Skin of body (tissue), 2 donors: Measurements from ENCODE around the gene MDGA2. TPM values are rescaled to one million over a fixed set of nuclear protein-coding genes. Genes with fewer than 3 reads are reported as not detected.
A peak's percentile ranks its signal among the peaks of the same experiment; 100 is the strongest.

Experiments used
- DNase-seq: peaks from one replicate; lab custom pipeline; 2025; lab: John Stamatoyannopoulos, UW
- total RNA-seq: library from RNA; depleted of rRNA; stranded (reverse); fragments of >200 nt; gene quantifications from one replicate; pipeline ENCODE4 v1.2.3, GENCODE V29; 2014

Gene MDGA2
- total RNA-seq, 1 donor from 2014 or later, result 0.89 TPM

GRCh38 chr14:47490766-47491165, 184.6 kb downstream of the MDGA2 start:
- DNase-seq, result no peak

DNA sequence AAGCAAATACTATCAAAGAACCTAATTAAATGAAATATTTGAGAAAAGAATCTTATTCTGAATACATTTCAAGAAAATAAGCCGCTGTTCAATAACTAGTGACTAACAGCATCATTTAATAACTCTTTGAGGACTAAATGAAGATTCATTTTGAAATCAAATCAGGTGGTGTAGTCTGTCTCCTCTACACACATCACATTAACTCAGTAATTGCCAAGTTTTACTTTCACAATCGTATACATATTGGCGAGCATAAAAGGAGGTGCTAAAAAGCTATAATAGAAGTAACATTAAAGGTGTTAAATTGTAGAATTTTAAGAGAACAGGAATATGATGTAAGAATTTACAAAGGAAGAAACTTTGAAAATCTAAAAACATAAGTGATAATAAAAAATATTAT, 185.1 kb downstream of the MDGA2 start:
- DNase-seq, result no peak

DNA sequence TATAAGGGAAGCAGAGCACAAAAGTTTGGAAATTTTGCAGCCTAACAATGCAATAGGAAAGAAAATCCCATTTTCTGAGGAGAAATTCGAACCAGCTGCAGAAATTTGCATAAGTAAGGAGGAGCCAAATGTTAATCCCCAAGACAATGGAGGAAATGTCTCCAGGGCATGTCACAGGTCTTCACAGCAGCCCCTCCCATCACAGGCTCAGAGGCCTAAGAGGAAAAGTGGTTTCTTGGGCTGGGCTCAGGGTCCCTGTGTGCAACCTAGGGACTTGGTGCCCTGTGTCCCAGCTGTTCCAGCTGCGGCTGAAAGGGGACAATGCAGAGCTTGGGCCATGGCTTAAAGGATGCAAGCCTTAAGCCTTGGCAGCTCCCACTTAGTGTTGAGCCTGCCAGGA, 190.0 kb downstream of the MDGA2 start:
- DNase-seq, result no peak

DNA sequence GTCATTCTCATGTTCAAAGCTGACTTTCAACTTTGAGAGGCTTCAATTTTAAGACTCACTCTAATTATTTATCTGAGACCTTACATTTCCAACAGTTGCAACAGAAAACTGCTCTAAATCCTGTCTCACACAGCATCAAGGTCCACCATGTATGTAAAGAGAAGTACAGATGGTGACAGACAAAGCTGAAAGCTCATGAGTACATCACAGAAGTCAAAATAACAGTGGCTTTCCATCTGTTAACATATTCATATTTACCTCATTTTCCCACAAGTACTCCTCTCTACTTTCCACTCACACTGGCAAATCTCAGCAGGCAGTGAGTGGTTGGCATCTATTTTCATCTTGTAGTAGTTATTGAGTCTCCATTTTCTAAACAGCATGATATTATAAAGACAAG, 192.0 kb downstream of the MDGA2 start:
- DNase-seq, result no peak

DNA sequence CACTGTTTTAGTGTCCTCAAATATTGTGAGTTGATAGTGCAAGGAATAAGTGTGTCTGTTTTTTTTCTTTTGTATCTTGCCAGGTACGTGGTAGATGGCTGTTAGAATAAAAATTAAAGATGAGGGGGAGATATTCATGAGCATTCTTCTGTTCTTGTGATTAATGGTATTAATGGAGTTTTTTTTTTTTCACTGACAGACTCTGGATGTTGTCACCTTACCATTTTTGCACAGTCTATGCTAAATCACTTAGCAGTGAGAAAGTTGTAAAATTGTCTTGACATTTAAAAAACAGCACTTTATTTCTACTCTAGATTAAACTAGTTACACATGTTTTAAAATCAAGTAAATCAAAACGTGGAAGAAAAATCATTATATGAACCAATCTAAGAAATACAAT, 204.3 kb downstream of the MDGA2 start:
- no peak for DNase-seq

DNA sequence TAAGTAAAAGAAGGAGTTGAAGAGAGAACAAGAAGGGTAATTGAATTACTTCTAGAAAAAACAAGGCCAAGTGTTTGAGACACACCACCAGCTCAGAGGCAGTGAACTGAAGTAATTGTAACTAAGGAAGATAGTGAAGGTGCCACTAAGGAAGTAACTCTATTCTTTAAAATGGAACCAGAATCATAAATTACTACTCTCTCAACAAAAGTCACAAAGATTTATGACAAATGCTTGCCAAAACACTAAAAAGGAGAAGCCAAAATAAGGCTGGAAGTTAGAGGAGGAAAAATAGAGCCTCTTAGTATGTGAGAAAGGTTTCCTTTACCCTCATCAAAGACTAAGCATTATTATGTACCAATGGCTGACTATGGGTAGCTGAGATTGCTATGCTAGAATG, 208.5 kb downstream of the MDGA2 start:
- DNase-seq, result no peak

- no peak for DNase-seq
Measured at GRCh38 chr14:47454025-47454424, 221.4 kb downstream of the MDGA2 start.

GRCh38 chr14:47447076-47447475, 228.3 kb downstream of the MDGA2 start:
- DNase-seq, result no peak

DNA sequence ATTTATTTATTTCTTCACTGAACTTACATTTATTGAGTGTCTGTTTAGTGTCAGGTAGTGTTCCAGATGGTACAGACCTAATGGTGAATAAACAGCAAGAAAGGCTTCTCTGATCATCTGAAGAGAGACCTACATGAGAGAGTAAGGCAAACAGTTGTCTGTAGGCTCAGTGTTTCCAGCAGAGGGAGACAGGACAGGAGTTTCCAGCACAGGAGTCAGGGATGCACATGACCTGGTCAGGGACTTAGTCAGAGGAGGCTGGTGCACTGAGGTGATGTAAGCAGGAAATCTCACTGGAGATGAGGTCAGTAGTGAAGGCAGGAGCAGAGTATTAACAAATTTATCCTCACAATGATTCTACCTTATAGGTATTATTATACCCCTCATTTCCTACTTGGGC, 233.2 kb downstream of the MDGA2 start:
- no peak for DNase-seq

DNA sequence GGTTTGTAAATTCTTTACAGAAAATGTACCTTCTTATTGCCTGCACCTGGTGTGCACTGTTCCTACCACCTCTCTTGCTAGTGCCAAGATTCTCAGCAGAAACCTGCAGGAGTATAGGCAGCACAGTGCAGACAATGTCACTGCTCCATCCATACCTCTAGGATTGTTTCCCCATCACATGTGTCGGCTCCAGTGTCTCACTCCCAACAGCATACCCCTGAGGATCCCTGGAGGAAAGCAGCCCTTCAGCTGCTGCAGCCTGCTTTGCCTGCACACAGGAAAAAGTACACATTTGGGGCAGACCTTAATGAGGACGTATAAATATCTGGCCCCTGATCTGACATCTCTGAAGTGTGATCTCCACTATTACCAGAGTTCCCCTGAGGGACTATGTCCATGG, 235.5 kb downstream of the MDGA2 start:
- DNase-seq, result no peak

DNA sequence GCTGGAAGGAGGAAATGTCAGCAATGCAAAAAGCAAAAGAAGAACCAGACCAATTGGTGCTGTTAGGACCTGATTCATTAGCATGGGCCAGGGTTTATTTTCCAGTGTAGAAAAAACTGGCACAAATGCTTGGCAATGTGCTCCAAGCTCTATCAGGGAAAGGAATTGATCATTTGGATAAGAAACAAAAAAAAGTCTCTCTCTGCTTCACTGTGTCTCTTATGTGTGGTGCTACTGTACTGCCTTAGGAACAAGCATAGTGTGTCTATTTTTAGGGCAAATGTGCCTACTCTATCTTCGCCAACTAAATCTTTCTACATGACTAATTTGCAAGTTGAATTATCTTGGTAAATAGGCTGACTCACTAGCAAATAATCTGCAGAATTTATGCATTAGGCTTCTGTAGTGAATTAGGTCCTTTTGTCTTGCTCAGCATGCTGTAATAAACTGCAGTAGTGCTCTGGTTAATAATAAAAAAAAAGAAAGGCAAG, 236.7 kb downstream of the MDGA2 start:
- peak; percentile 40 for DNase-seq

GRCh38 chr14:47435331-47435965, 240.0 kb downstream of the MDGA2 start:
- no peak for DNase-seq

DNA sequence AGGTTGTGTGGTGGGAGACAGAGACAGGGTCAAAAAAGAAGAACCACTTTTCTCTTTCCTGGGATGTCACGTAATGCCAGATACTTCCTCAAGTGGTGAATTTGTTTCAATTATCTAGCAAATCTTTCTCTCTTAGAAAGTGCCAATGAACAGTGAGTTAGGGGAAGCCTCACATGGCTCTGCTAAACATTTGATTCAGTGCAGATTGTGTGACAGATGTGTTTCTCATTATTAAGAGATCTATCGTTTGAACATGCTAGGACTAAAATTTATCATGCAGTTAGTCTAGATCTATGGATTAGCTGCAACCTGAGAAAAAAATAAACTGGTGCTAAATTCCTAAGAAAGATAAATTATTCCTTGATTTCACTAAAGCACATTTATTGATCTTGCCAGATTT, 247.8 kb downstream of the MDGA2 start:
- peak; percentile 36 for DNase-seq

DNA sequence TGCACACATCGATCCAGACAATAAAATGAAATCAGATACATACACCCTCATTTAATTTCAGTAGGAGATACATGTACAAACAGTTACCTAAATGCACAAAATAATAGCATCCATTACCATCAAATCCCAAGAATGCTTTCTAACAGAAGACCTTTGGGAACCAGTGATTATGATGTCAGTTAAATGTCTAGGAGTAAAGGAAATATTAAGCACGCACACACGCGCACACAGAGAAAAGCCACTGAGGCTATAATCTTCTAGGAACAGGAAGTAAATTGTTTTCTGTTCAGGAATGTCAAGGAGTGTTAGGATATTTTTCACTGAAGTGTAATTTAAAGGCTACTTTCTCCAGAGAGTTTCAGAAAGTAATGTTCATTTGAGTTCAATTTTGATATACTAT, 250.1 kb downstream of the MDGA2 start:
- no peak for DNase-seq

GRCh38 chr14:47422191-47422590, 253.2 kb downstream of the MDGA2 start:
- no peak for DNase-seq

DNA sequence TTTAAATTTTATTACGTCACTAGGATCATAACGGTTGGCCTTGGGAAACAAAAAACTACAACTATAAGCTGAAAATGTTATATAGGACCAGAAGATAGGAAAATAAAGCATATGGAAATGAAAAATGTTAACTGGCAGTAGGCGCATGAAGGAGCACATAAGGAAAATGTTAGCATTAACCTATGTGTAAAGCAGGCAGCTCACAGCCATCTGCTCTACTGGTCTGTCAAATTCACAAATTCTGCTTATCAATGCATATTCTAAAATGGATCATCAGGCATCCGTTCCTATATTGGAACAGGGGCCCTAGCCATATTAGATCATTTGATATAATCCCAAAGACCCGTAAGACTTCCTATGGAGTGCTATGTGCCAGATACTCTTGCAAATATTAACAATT, 263.9 kb downstream of the MDGA2 start:
- DNase-seq, result no peak

DNA sequence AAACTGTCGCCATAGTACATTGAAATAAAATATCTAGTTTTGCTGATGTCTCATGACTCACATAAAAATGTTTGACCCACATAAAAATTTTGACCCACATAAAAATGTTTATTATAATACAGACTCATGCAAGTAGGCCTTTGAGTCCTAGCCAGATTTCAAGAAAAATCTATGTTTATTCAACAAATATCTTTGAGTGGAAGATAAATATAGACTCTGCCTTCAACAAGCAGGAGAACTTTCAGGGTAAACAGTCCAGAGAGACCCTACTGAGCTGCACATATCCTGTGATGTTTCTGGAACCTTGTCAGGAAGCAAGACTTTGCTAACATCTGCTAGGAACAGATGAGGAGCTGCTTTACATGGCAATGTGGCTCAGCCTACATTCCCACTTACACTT, 283.1 kb downstream of the MDGA2 start:
- peak; percentile 38 for DNase-seq

DNA sequence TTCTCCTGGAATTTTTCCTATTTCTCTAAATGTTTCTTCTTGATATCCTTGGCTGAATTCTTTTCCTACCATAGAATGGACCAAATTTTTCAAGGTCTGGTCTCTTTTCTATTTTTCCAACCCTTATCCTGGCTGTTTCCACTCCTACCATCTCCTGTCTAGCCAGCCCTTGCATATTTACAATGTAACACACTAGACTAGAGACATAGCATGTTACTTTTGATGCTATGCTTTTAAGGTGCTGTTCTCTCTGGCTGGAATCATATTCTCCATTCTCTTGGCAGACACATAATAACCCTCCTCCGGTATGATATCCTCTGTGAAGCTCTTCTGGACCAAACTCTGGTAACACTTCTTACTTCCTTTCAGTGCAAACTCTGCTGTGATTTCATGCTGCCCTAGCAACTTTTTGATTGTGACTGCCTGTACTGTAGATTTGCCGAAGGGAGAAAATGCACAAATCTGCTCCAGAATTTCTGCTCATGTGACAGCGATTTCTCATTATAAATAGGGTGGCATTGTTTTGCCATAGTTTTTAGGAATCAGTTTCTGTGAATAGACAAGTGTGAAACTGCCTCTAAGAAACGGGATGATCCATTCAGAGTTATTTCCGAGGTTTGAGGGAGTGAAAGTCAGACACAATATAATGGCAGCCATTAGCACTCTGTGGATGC, 284.4 kb downstream of the MDGA2 start:
- DNase-seq, result peak; percentile 2

DNA sequence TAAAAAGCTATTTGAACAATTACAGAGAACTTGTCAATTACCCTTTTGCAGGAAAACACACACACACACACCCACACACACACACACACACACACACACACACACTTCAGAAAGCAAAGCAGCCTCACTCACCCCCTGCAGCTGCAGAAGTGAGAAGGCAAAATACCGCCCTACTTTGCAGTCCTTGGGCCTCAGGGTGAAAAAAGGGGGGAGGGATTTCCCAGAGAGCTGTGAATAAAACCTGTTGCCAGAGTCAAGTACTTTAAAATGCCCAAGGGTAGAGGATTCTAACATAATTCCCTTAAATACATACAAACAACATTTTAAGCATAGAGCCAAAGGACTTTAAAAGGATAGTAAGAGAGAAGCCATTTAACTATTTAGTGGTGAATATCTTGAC, 285.9 kb downstream of the MDGA2 start:
- DNase-seq, result no peak

DNA sequence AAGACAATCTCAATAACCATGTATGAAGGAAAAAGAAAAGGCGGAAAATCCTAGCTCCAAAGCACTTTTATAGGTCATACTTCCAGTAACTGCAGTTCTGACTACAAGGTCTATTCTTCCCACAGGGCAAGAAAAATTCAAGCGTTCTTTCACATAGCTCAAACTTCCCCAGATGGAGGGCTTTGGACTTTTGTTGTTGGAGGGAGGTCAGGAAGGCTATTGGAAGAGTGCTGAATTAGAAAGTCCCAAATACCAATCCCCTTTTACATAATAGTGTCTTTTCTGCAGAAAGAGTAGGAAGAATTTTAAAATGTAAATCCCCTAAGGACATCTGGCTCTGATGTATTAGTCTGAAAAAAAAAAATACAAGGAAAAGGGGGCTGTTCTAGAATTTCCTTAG, 309.4 kb downstream of the MDGA2 start:
- DNase-seq, result no peak

DNA sequence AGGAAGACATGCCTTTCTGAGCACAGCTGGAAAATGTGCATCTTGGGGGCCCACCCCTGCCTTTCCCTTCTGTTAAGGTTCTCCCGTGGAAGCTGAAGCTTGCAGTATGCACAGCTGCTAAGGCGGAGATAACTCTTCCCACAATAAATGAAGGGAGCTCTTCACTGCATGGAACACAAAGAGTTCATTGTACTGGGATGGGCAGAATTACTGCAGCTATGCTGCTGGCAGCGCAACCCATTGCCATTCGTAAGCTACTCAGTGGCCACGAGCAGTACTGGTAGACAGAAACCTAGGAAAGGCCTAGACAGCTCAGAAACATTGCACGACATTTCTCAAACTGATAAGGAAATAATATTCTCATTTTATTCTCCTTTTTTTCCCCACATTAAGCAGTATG, 310.2 kb downstream of the MDGA2 start:
- DNase-seq, result no peak

GRCh38 chr14:47353186-47353585, 322.2 kb downstream of the MDGA2 start:
- no peak for DNase-seq

DNA sequence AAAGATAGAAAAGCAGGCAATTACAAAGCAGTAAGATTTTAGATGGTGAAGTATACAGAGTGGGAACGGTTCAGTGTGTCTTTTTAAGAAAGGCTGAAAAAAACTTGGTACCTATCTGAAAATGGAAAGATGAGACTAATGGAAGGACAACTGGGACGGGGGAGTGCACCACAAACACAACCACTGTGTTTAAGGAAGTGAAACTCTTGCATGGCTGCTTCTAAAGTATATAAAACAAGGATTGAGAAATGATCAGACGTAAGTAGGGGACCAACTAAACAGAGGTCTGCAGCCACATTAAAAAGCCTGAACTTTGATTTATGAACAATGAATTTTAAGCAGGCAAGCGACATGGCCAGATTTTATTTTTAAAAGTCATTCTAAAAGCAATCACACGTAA, 328.6 kb downstream of the MDGA2 start:
- no peak for DNase-seq
